Uterus (tissue), 2 donors: ENCODE measurements around the gene SFPQ.

Source experiments
- CTCF ChIP-seq, 4 experiments: fragments of 200-600 bp in 2 of 4; fragments of 450-650 bp in 2 of 4; sonication (generic) in 2 of 4; IDR thresholded peaks; one replicate each; pipeline ENCODE4 v1.5.1; 2016 to 2019; ENCODE audit warnings: antibody characterized with exemption in 4 of 4, mild to moderate bottlenecking in 2 of 4, moderate library complexity in 1 of 4
- POLR2A ChIP-seq, 2 donors: fragments of 450-650 bp; IDR thresholded peaks; one replicate each; pipeline ENCODE4 v1.6.1; 2016; ENCODE audit warnings: antibody characterized with exemption in 2 of 2, mild to moderate bottlenecking in 1 of 2, moderate library complexity in 1 of 2

GRCh38 chr1:35177237-35177786, 15.6 kb downstream of the SFPQ start:
- no peak for TF ChIP-seq POLR2A (IDR thresholded peaks at IDR 0.05)
- no peak for TF ChIP-seq CTCF (IDR thresholded peaks at IDR 0.05)
